ENCODE results near the gene COQ10A.
A peak's percentile ranks its signal among the peaks of the same experiment; 100 is the strongest.
"Not testable (repeated sequence)": the region's sequence is repeated elsewhere in the genome, so short reads cannot be mapped to it uniquely, and the experiment has no call there.

Gene COQ10A

DNA sequence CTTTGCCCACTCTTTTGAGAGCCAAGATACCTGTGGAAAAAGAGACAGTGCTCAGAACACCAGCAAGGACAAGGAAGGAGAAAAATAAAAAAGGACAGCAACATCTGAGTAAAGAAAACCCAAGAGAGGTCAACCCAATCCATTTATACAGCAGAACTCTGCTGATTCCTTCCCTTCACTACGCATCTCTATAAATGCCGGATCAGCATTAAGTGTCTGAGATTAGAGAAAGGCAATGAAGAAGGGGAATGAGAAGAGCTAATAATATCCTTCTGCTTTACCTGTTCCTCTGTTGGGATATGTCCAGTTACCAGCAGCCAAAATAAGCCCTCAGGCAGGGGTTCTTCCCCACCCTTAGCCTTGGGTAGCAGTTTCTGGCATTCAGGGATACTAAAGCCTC is 15.8 kb downstream of the COQ10A start:
- no peak for DNase-seq

DNA sequence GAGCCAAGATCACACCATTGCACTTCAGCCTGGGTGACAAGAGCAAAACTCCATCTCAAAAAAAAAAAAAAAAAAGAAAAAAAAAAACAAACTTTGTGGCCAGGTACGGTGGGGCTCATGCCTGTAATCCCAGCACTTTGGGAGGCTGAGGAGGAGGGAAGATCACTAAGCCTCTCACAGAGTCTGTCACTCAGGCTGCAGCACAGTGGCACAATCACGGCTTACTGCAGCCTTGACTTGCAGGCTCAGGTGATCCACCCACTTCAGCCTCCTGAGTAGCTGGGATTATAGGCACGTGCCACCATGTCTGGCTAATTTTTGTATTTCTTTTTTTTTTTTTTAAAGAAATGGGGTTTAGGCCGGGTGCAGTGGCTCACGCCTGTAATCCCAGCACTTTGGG is 17.5 kb downstream of the COQ10A start:
- DNase-seq: not testable (repeated sequence)

DNA sequence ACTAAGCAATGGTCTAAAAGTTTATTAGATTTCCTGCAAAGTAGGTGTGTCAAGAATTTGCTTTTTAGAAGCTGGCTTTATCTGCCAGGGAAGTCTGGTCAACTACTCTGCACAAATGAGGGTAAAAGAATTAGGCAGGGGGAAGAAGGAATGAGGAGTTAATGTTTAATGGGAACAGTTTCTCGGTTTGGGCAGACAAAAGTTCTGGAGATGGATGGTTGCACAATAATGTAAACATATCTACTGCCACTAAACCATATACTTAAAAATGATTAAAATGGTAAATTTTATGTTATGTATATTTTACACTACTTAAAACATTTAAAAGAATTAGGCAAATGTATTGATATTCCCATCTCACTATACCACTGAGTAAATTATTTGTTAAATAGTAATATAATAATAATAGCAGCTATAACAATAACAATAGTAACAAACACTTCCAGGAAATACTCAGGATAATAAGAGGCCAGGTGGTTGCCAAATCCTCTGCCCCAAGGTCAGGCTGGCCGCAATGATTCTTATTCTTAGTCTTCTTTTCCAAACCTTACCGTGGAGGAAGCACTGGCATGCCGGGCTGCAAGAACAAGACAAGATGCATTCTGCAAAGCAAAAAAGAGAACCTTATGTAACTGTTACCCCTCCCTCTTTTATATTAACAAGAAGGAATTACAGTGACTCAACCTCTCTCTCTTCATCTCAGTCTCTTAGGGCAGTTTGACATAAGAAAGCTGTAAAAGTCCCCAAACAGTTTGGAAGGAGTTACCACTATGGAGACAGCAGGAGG is 19.5 kb downstream of the COQ10A start:
- DNase-seq: no peak

DNA sequence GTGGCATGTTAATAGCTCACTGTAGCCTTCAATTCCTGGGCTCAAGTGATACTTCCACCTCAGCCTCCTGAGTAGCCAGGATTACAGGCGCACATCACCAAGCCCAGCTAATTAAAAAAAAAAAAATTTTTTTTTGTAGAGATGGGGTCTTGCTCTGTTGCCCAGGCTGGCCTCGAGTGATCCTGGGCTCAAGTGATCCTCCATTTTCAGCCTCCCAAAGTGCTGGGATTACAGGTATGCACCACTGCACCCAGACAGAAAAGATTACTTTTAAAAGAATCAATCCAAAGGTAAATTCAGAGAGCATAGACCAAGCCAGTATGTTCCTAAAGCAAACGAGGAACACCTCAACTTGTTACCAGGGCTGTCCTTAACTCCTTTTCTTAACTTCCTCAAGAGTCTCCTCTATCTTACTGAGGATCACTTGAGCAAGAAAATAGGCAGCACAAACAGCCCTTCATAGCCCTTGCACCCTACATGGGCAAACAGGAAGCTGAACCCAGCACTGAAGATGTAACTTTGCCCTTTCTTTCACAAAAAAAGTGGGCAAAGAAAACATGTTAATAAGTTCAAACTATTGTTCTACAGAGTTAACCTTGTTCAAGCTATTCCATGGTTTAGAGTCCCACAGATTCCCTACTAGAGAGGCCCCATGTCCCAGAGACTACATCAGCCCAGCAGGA is 22.1 kb downstream of the COQ10A start:
- DNase-seq: no peak

DNA sequence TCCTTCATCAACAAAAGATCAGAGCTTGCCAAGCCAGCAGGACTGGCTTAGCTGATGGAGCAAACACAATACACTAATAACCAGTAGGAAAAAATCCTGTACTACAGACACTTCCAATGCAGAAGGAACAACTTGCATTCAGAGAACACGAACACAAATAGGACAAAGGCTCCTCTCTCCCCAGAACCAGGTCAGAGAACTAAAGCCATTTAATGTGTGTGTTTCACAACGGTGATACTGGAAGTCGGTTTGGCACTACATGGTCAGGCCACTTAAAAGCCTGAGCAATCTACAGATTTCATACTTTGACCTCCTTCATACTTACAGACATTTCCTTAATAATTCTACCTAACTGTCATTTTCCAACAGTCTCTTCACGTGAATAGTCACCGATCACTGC is 27.1 kb downstream of the COQ10A start:
- no peak for DNase-seq

DNA sequence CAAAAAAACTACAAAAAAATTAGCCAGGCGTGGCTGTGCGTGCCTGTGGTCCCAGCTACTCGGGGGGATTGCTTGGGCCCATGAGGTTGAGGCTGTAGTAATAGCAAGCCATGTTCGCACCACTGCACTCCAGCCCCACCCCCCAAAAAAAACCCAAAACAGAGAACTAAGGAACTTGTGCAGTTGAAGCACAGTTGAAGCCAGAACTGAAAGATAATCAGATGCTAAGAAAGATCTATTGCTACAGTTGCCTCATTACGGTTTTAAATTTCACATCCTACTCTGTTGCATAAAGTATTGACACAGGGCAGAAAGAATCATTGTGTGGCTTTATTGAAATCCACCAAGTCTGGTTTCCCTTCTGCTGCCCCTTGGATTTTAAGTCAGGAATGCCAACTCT is 29.6 kb downstream of the COQ10A start:
- no peak for DNase-seq

DNA sequence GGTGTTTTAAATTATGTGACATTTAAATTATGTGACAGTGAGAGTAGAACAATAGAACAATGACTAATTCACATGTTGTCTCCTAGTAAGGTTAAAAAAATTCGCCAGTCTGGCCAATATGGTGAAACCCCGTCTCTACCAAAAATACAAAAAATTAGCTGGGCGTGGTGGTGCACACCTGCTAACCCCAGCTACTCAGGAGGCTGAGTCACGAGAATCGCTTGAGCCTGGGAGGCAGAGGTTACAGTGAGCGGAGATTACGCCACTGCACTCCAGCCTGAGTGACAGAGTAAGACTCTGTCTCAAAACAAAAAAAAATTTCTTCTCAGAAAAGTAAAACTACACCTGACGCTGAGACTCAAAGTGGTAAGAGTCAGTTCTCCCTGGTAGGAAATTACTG is 30.7 kb downstream of the COQ10A start:
- DNase-seq: no peak

DNA sequence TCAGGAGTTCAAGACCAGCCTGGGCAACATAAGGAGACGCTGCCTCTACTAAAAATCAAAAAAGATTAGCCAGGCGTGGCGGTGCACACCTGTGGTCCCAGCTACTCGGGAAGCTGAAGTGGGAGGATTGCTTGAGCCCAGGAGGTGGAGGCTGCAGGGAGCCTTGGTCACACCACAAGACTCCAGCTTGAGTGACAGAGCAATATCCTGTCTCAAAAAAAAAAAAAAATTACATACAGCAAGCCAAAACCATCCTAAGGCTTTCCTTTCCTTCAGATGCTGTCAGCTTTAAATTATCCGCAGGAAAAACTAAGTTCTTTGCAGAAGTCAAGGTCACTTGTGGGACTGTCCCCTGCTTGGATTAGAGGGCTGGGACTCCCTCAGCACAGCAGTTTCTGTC is 32.1 kb downstream of the COQ10A start:
- no peak for DNase-seq

DNA sequence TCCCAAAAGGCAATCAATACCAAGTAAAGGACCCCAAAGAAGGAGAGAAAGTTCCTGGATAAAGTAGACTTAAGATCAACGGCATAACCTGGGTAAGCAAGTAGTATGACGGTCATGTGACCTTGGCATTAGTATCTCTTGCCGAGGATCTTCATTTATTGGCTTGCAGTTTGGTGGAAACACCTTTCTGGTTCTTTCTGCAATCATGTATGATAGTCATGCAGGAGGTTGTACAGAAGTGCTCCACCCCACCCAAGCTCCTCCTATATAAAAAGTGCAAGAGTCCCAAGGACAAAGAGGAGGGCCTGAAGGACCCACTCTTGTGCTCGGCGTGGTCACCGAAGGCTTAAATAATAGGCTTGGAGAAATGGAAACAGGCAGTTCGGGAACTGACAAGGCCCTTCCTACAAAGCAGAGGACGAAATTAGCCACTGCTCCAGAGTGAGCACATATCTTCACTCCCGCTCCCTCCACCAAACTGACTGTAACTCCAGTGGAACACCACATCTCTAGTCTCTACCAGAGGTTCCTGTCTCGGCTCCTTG is 32.6 kb downstream of the COQ10A start:
- no peak for DNase-seq

DNA sequence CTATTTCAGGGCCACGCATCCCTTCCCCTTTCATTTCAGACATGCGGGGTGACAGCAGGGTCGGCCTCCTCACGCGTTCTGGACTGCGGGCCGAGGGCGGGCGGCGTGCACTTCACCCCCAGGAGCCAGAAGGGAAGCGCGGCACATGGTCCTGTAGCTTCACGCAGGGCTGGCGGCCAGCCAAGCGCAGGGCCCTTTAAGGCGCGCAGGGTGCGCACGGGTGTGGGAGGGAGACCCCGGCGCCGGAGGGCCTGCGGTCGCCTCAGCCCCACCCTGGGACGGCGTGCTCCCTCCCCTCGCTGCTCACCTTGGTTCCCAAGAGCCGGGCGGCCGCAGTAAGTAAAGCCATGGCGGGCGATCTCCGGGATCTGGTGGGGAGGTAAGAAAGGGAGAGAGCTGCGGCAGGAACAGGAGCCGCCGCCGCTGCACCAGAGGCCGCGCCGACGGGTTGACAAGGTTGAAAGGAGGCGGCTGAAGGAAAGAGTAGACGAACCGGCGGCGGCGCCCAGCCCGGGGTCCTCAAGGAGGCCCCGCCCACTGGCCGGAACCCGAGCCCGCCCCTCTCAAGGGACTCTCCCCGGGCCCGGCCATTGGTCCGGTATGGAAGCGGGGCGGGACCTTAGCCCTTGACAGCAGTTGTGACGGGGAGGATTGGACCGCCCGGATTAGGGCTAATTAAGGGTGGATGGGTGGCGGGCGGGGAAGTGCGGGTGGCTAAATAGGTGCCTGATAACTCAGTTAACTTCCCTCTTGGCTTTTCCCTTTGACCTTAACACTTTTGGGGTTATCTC is 33.3 kb downstream of the COQ10A start, which contains the start of gene CS:
CS (minus strand) TSS at position 478 of the 791 bp plus-strand sequence; CDS start at position 349, 129 bp downstream.
- peak; percentile 82 for DNase-seq

DNA sequence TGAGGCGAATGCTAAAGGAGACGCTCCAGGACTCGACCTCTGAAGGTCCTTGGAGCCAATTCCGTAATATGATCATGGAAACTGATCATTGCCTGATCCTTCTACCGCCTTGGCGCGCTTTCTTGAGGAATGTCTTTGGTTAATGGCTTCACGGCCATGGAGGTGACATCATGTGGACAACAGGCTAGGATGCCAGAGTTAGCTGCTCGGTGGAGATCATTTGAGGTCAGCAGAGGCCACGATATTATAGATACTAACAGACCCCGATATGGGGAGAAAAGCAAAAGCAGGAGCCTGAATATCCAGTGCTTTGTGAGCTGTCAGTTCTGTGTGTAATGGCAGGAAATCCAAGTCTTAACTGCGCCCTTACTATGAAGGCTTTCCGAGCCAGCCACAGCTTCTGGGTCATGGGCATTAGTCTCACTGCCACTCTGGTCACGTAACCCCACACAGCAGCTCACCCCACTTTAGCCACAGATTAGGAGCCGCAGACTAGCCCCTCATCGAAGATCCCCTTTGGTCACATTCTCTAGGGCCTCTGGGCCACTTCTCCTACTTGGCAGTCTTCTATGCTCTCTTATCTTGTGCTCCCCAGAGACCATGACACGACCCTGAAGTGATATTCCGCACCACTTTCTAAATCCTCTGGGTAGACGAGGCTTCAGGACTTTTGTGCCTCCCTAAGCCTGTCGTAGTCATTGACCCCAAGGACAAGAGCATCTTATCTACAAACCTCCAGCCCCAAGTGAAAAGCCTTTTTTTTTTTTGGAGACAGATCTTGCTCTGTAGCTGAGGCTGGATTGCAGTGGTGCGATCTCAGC is 34.1 kb downstream of the COQ10A start:
- no peak for DNase-seq

DNA sequence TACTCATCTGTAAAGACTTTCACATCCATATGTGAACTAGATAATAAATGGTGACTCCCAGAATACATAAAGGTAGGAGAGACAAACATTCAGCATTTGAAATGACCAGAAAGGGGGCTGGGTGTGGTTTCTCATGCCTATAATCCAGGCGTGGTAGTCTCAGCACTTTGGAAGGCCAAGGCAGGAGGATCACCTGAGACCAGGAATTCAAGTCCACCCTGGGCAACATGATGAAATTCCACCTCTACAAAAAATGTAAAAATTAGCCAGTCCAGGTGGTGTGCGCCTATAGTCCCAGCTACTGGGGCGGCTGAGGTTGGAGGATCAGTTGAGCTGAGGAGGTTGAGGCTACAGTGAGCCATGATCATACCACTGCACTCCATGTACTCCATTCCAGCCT is 37.5 kb downstream of the COQ10A start:
- no peak for DNase-seq

DNA sequence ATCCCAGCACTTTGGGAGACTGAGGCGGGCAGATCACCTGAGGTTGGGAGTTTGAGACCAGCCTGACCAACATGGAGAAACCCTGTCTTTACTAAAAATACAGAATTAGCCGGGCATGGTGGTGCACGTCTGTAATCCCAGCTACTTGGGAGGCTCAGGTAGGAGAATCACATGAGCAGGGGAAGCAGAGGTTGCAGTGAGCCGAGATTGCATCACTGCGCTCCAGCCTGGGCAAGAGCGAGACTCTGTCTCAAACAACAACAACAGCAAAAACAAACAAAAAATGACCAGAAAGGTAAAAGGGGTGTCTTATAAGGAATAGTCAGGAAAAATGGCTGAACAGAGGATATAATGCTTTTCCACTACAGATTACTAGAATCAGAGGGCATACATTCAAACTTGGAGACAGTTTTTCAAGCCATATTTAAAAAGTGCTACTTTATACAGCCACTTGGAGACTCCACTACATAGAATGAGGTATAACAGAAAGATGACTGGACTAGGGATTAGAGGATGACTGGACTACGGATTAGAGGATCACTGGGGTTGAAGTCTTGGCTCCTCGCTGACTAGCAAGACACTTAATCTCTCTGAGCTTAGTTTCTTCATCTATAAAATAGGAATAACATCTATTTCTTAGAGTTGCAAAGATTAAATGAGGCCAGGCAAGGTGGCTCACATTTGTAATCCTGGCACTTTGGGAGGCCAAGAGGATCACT is 38.3 kb downstream of the COQ10A start:
- DNase-seq: no peak

DNA sequence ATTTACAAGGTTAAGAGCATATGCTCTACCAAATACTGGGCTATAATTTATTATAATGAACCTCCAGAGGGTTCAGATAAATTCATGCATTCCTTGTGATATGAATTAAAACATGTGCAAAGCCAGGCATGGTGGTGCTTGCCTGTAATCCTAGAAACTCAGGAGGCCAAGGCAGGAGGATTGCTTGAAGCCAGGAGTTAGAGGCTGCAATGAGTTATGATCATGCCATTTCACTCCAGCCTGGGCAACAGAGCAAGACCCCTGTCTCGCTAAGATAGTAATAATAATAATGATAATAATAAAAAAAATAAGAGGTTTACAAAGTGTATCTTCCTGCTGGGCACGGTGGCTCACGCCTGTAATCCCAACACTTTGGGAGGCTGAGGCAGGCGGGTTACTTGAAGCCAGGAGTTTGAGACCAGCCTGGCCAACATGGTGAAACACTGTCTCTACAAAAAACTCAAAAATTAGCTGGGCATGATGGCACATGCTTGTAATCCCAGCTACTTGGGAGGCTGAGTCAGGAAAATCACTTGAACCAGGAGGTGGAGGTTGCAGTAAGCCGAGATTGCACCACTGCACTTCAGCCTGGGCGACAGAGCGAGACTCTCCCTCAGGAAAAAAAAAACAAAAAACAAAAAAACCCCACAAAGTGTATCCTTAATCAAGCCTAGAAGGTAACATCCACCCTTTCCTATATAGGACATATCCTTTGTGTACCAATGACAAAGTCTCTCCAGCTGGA is 40.7 kb downstream of the COQ10A start:
- DNase-seq: no peak

DNA sequence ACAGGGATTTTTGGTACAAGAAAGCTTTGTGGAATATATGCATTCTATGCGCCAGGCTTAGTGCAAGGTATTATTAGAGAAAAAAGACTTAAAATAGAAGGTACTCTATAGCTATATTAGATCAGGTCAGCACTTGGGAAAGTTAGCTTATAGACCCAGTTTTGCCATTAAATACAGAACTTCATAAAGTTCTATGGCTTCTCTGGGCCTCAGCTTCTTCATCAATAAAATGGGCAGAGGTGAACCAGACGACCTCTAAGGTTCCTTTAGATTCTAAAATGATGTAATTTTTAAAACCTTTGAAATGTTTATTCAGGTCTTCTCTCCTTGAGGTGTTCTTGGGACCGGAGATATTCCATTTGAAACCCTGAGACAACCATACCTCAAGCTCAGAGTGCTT is 42.0 kb downstream of the COQ10A start:
- DNase-seq: no peak

DNA sequence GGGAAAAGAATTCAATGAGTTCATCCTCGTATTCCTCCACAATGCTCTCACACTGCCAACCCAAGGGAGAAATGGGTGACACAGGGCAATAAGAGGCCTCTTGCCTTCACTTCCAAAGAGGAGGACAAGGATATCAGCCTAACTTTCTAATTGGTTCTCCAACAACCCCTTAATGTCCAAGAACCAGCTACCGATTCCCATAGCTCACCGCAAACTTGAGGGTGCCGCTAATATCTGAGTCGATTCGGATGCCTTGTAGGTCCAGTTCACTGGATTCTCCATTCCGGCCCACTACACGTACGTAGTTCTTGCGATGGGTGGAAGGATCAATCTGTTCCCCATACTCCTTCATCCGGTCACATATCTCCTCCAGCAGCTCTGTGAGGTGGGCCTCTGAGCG is 44.3 kb downstream of the COQ10A start:
- no peak for DNase-seq

DNA sequence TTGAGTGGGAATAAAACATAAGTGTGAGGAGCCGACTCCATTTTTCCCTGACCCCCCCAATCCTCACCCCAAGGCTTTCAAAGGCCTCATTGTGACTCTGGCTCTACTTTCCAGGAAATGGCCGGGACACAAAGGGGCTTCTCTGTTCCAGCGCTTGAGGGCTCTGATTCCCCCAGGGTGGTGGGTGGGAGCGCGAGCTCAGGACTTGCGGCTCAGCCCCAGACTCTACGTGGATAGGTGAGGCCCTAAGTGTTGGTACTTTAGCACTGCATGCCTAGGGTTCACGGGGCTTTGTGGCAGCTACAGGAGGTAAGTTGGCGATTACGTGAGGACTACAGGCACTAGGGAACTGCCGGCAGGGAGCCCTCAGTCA is 48.5 kb downstream of the COQ10A start:
- DNase-seq: no peak

DNA sequence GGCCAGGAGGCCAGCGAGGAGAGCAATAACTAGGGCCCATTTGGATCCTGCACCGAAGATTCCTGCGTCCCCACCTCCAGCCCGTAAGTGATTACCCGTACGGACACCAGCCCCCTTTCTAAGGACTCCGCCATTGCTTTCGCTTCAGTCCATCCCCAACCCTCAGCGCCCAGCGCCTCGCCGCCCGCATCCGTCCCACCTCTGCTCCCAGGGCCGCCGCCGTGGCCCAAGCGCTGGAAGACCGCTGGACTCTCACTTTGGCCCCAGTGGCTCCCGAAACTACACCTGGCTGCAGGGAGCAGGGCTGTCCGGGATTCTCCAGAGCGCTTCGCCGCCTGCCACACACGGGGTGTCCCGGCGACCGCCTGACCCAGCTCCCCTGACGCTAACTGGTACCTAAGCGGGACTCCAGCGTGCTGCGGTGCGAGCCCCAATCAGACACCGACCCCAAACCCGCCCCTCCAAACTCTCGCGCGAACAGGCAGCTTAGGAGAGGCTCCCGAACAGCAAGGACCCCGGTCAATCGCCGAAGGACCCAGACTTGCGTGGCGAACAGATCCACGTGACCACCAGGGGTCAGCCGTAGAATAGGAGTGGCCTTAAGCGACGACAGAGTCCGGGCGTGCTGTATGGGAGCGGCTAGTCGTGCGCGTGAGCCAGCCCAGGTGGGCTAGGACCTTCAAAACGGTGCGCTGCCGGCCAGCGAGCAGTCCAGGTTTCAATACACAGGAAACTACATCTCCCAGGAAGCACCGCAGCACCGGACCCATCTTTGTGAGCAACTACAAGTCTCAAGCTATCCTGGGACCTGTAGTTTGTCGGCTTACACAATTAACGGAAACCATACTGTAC is 49.1 kb downstream of the COQ10A start, which contains the start of gene CNPY2:
CNPY2 (minus strand) TSS at position 367 of the 852 bp plus-strand sequence. CDS start 771 bp downstream, outside the sequence.
- DNase-seq: peak; percentile 96

DNA sequence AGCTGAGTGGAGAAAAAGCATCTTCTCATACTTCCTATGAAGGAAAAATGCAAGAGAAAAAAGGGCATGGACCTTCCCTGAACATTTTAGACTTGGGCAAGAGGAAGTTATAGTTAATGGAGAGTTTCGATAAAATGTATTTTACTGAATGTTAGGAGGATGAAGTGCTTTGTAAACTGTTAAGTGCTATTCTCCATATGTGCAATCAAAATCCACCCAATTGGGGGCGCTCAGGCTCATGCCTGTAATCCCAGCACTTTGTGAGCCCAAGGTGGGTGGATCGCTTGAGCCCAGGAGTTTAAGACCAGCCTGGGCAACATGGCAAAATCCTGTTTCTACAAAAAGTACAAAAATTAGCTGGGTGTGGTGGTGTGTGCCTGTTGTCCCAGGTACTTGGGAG is 50.9 kb downstream of the COQ10A start:
- no peak for DNase-seq
